Measurements from ENCODE around the gene ARID4B.

Gene ARID4B

DNA sequence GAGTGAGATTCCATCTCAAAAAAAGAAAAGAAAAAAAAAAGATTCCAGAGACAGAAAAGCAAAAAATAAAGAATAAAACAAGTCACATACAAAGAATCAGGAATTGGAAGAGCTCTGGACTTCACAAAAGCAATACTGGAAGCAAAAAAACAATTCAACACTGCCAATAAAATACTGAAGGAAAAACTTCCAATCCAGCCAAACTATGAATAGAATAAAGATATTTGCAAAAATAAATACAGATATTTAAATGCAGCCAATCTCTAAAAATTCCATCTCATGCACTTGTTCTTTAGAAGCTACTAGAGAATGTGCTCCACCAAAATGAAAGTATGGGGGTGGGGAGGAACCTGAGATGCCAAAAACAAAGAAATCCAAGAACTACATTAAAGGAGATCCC, 137.5 kb downstream of the ARID4B start:
- H3K27me3 ChIP-seq, result no peaks in the 10 kb centered on the region
- no peak for DNase-seq
- peaks cover 23 to 45% (median 30%) of the 10 kb centered on the region in 3 donors for H3K36me3 ChIP-seq
- no peak overlapping the region for H3K4me3 ChIP-seq
- H3K9me3 ChIP-seq, result no peaks in the 10 kb centered on the region
- TF ChIP-seq, protein P1, sequence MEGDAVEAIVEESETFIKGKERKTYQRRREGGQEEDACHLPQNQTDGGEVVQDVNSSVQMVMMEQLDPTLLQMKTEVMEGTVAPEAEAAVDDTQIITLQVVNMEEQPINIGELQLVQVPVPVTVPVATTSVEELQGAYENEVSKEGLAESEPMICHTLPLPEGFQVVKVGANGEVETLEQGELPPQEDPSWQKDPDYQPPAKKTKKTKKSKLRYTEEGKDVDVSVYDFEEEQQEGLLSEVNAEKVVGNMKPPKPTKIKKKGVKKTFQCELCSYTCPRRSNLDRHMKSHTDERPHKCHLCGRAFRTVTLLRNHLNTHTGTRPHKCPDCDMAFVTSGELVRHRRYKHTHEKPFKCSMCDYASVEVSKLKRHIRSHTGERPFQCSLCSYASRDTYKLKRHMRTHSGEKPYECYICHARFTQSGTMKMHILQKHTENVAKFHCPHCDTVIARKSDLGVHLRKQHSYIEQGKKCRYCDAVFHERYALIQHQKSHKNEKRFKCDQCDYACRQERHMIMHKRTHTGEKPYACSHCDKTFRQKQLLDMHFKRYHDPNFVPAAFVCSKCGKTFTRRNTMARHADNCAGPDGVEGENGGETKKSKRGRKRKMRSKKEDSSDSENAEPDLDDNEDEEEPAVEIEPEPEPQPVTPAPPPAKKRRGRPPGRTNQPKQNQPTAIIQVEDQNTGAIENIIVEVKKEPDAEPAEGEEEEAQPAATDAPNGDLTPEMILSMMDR (IDR thresholded peaks at IDR 0.05), result no peak
- H3K4me1 ChIP-seq, result peaks cover 0 to 17% (median 3%) of the 10 kb centered on the region in 4 donors
- intact Hi-C loops (cut with DNase I; ENCODE audit: low total_unique reads), result no loop called here
- peak overlapping the region; percentile 30 to 51 for H3K27ac ChIP-seq

DNA sequence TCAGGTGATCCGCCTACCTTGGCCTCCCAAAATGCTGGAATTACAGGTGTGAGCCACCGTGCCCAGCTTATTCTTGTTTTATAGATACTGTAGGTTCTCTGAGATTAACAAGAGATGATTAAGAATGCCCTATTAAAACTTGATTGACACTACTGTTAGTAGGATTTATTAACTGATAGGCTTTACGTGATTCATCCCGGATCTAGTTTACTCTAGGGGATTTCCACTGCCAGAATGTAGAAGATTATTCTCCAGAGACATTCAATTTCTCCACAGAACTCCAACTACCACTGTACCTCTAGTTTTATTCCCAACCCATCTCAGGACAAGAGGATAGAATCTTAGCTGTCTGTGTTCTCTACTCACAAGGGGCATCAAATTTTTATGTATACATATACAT, 140.7 kb downstream of the ARID4B start:
- H3K27me3 ChIP-seq, result no peaks in the 10 kb centered on the region
- no peaks in the 10 kb centered on the region for H3K9me3 ChIP-seq
- H3K4me3 ChIP-seq, result no peak overlapping the region
- H3K4me1 ChIP-seq, result peaks cover 0 to 17% (median 3%) of the 10 kb centered on the region in 4 donors
- H3K27ac ChIP-seq, result no peak overlapping the region
- peaks cover 8 to 18% (median 8%) of the 10 kb centered on the region in 3 donors for H3K36me3 ChIP-seq
- TF ChIP-seq, protein P1 (IDR thresholded peaks at IDR 0.05), result no peak
- intact Hi-C loops (cut with DNase I; ENCODE audit: low total_unique reads), result no loop called here
- no peak for DNase-seq

DNA sequence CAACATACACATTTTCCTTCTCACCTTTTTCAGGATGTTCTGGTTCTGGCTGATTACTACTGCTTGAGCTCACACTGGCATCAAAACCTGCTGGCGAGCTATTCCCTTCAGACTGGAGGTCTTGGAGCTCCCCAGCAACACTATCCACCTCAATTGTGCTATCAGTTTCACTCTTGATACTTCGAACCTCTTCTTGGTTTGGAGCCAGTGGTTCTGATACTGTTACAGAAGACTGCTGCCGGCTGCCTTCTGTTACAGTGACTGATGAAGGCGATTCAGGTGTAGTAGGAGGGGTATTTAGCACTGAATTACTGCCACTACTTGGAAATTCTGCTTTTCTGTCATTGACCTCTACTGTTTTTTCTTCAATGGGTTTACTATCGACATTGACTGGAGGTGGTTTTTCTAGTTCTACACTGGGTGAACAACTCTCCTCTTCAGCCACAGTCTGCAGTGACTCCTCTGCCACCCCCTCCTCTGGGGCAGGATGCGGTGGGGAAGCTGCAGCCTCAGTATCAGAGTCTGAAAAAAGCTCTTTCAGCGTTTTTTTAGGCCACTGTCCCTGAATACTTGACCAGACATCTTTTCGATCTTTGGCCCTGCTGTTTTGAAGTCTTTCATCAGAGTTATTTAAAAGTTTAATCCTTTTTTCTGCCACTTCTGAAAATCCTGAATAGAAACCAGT, 146.3 kb downstream of the ARID4B start:
- peaks cover 29 to 35% (median 31%) of the 10 kb centered on the region in 3 donors for H3K36me3 ChIP-seq
- no peaks in the 10 kb centered on the region for H3K9me3 ChIP-seq
- intact Hi-C loops (cut with DNase I; ENCODE audit: low total_unique reads), result no loop called here
- no peaks in the 10 kb centered on the region for H3K27me3 ChIP-seq
- no peak for DNase-seq
- H3K4me1 ChIP-seq, result no peaks in the 10 kb centered on the region
- no peak overlapping the region for H3K4me3 ChIP-seq
- TF ChIP-seq, protein P1 (IDR thresholded peaks at IDR 0.05), result no peak
- no peak overlapping the region for H3K27ac ChIP-seq

DNA sequence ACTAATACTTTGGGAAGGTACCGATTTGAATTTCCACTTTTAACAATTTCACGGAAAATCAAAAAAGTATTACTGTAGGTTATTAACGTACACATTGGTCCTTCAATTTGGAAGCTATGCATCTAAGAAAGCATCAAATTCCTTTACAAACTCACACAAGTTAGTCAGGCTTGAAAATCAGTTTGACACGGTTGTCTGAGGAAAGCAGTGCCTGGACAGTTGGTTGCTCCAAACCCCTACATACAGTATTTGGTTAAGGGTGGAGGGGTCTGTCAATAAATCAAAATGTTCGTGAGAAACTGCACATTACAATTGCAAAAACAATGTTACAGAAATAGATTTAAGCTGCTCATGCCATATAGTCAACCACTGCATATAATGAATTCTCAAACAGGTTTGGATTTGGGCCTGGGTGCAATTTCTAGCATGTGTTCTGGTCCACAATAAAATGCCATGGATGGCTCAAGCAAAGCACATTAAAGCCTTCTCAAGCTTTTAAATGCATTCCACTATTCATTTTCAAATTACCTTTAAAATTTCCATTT, 147.0 kb downstream of the ARID4B start:
- intact Hi-C loops (cut with DNase I; ENCODE audit: low total_unique reads), result no loop called here
- H3K27ac ChIP-seq, result no peak overlapping the region
- TF ChIP-seq, protein P1 (IDR thresholded peaks at IDR 0.05), result no peak
- peaks cover 35 to 38% (median 35%) of the 10 kb centered on the region in 3 donors for H3K36me3 ChIP-seq
- no peaks in the 10 kb centered on the region for H3K27me3 ChIP-seq
- DNase-seq, result no peak
- no peaks in the 10 kb centered on the region for H3K4me1 ChIP-seq
- no peaks in the 10 kb centered on the region for H3K9me3 ChIP-seq
- no peak overlapping the region for H3K4me3 ChIP-seq

DNA sequence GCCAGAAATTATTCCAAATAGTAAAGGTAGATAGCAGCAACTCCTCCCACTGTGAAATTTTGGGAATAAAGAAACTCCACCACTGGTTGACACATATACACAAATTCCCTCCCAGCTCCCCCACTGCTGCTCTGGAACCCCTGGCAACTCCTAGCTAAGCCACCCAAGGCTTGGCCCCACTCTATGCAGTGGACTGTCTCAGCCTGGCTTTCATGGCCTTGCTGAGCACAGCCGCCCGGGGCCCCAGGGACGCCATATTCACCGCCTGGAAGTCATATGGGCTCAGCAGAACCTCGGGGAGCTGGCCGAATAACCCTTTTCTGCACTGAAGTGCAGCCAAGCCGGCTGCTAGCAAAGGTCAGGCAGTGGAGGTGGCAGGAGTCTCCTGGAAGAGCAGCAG, 151.5 kb downstream of the ARID4B start:
- intact Hi-C loops (cut with DNase I; ENCODE audit: low total_unique reads), result no loop called here
- no peak for DNase-seq
- Histone ChIP-seq H3K4me3 (no peak overlapping the region), H3K36me3 (peaks cover 58 to 69% (median 62%) of the 10 kb centered on the region in 3 donors), H3K4me1 (no peaks in the 10 kb centered on the region), H3K27ac (no peak overlapping the region), H3K9me3 (no peaks in the 10 kb centered on the region), H3K27me3 (no peaks in the 10 kb centered on the region)
- TF ChIP-seq, protein P1 (IDR thresholded peaks at IDR 0.05), result no peak
